ENCODE measurements around the gene TIMM13.

- TF ChIP-seq CTCF (IDR thresholded peaks at IDR 0.05) (no peak), POLR2A (IDR thresholded peaks at IDR 0.05) (no peak)
Observed at GRCh38 chr19:2415973-2416319, 11.4 kb downstream of the TIMM13 start.

All from lower leg skin (tissue), 3 donors.